Neuronal stem cell (in vitro differentiated cells): ENCODE data around the gene RNPC3.
A peak's percentile ranks its signal among the peaks of the same experiment; 100 is the strongest.
"Not testable (repeated sequence)": the region's sequence is repeated elsewhere in the genome, so short reads cannot be mapped to it uniquely, and the experiment has no call there.

Experiments used
- DNase-seq: peaks from one replicate; pipeline ENCODE4 v3.0.0-alpha.2; 2013; ENCODE audit warnings: low spot score
- H2AFZ ChIP-seq: one replicate; pipeline ENCODE4 v1.6.1; 2013; ENCODE audit warnings: mild to moderate bottlenecking, low read length, inconsistent platforms
- H2AK5ac ChIP-seq: 2 replicates; pipeline ENCODE4 v1.6.1; 2013; ENCODE audit warnings: low read depth, mild to moderate bottlenecking, inconsistent platforms, low read length, moderate library complexity, mixed read lengths
- H2BK120ac ChIP-seq: 2 replicates; pipeline ENCODE4 v1.6.1; 2013; ENCODE audit warnings: low read depth, mild to moderate bottlenecking, inconsistent platforms, low read length, moderate library complexity, mixed read lengths
- H2BK12ac ChIP-seq: one replicate; pipeline ENCODE4 v1.6.1; 2013; ENCODE audit warnings: low read length, inconsistent platforms
- H2BK15ac ChIP-seq: 2 replicates; pipeline ENCODE4 v1.6.1; 2013; ENCODE audit warnings: mild to moderate bottlenecking, low read length, inconsistent platforms, mixed read lengths
- H2BK5ac ChIP-seq: one replicate; pipeline ENCODE4 v1.6.1; 2013; ENCODE audit warnings: inconsistent platforms, mild to moderate bottlenecking, low read length, moderate library complexity
- H3K14ac ChIP-seq: one replicate; pipeline ENCODE4 v1.6.1; 2013; ENCODE audit warnings: low read length, inconsistent platforms
- H3K18ac ChIP-seq: 2 replicates; pipeline ENCODE4 v1.6.1; 2013; ENCODE audit warnings: low read length, inconsistent platforms
- H3K23ac ChIP-seq: 2 replicates; pipeline ENCODE4 v1.6.1; 2013; ENCODE audit warnings: low read depth, mild to moderate bottlenecking, mixed read lengths, low read length, inconsistent platforms; ENCODE audit not compliant: poor library complexity
- H3K27ac ChIP-seq: replicated peaks from 3 replicates; pipeline ENCODE4 v1.5.1; 2013; ENCODE audit warnings: low read length, inconsistent platforms
- H3K27me3 ChIP-seq, 3 experiments: 2 replicates each; pipeline ENCODE4 v1.6.1; 2013; ENCODE audit warnings: low read length in 3 of 3, mild to moderate bottlenecking in 2 of 3, inconsistent platforms in 1 of 3, low read depth in 1 of 3, mixed read lengths in 1 of 3, moderate library complexity in 1 of 3; ENCODE audit not compliant: control insufficient read depth in 3 of 3, insufficient read depth in 3 of 3
- H3K36me3 ChIP-seq, 2 donors: replicated peaks in 1 of 2; 2 replicates each; pipeline ENCODE4 v1.6.1; 2013; ENCODE audit warnings: low read length in 2 of 2; ENCODE audit not compliant: control insufficient read depth in 2 of 2, insufficient read depth in 2 of 2
- H3K4ac ChIP-seq: 2 replicates; pipeline ENCODE4 v1.6.1; 2013; ENCODE audit warnings: inconsistent platforms, mild to moderate bottlenecking, low read length, moderate library complexity
- H3K4me1 ChIP-seq, 2 donors: 1 replicate in 1 of 2; 2 replicates in 1 of 2; pipeline ENCODE4 v1.6.1; 2013; ENCODE audit warnings: low read length in 2 of 2, low read depth in 1 of 2; ENCODE audit not compliant: control insufficient read depth in 2 of 2, insufficient read depth in 1 of 2
- H3K4me2 ChIP-seq: one replicate; pipeline ENCODE4 v1.6.1; 2013; ENCODE audit warnings: mild to moderate bottlenecking, low read length, inconsistent platforms; ENCODE audit not compliant: insufficient read depth, poor library complexity, severe bottlenecking
- H3K4me3 ChIP-seq, 2 donors: 2 replicates each; pipeline ENCODE4 v1.5.1; 2013; ENCODE audit warnings: low read length in 2 of 2, mild to moderate bottlenecking in 2 of 2, inconsistent platforms in 1 of 2, moderate library complexity in 1 of 2
- H3K79me1 ChIP-seq: one replicate; pipeline ENCODE4 v1.6.1; 2013; ENCODE audit warnings: low read depth, mild to moderate bottlenecking, inconsistent platforms, low read length, moderate library complexity
- H3K9ac ChIP-seq: one replicate; pipeline ENCODE4 v1.6.1; 2013; ENCODE audit warnings: mild to moderate bottlenecking, low read depth, low read length, inconsistent platforms; ENCODE audit not compliant: poor library complexity
- H3K9me3 ChIP-seq, 2 donors: replicated peaks in 1 of 2; 2 replicates each; pipeline versions ENCODE3 to v1.6.1; 2013; ENCODE audit warnings: low read length in 2 of 2, mild to moderate bottlenecking in 2 of 2, inconsistent platforms in 1 of 2, low read depth in 1 of 2, mixed read lengths in 1 of 2, moderate library complexity in 1 of 2; ENCODE audit not compliant: control insufficient read depth in 2 of 2, insufficient read depth in 1 of 2
- H4K8ac ChIP-seq: one replicate; pipeline ENCODE4 v1.6.1; 2013; ENCODE audit warnings: low read depth, mild to moderate bottlenecking, inconsistent platforms, low read length, moderate library complexity
- H4K91ac ChIP-seq: one replicate; pipeline ENCODE4 v1.6.1; 2013; ENCODE audit warnings: low read length, low read depth, mild to moderate bottlenecking, inconsistent platforms; ENCODE audit not compliant: poor library complexity
- WGBS, 2 donors: extraction: QIAGEN DNeasy Blood & Tissue Kit; methylation state at CpG; one replicate each; pipeline ENCODE4 v1.1.7; 2013; ENCODE audit warnings: missing lambda C conversion rate in 2 of 2, mixed read lengths in 1 of 2; ENCODE audit not compliant: insufficient read length in 2 of 2, insufficient replicate concordance in 1 of 2; ENCODE audit errors: extremely low coverage in 2 of 2; 5-methylcytosine and 5-hydroxymethylcytosine counted together

The RNPC3 gene

DNA sequence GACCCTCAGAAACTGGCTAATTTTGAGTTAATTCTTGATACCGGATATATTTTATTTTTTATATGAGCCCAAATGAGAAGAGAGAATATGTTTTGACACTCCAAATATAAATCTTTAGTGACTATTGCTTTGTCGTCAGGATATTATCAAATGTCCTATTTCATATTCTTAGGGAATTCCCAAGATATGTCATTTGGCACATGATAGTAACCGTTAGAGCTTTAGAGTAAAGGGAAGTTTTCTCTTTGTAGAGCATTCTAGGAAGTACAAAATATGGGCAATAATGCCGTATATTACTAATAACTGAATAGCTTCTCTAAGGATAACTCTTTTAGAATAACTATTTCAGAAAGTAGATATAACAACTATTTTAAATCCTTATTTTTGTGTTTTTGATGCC lies 37.6 kb downstream of the RNPC3 start:
- no CpG with 5 or more reads among the region's 4 CpGs for WGBS, 2 donors
- H2BK120ac ChIP-seq = no peak overlapping the region

GRCh38 chr1:103569493-103569892 lies 44.0 kb downstream of the RNPC3 start:
- no peak overlapping the region for H2BK15ac ChIP-seq
- no peak overlapping the region for H3K9ac ChIP-seq
- H2AFZ ChIP-seq = no peak overlapping the region
- H2BK12ac ChIP-seq = no peak overlapping the region
- H4K91ac ChIP-seq = no peak overlapping the region
- no peak overlapping the region for H3K18ac ChIP-seq
- H4K8ac ChIP-seq = peak overlapping the region; percentile 7
- H3K36me3 ChIP-seq = no peaks in the 10 kb centered on the region
- no peak overlapping the region for H2AK5ac ChIP-seq
- no peak overlapping the region for H3K4me2 ChIP-seq
- no peaks in the 10 kb centered on the region for H3K79me1 ChIP-seq
- no peak for DNase-seq
- H2BK5ac ChIP-seq = no peak overlapping the region
- H3K27me3 ChIP-seq = no peaks in the 10 kb centered on the region
- peak overlapping the region; percentile 62 for H3K23ac ChIP-seq
- peaks cover 0 to 8% of the 10 kb centered on the region in 2 donors for H3K9me3 ChIP-seq
- peak overlapping the region; percentile 56 for H3K14ac ChIP-seq
- H3K4me3 ChIP-seq = no peak overlapping the region
- no peak overlapping the region for H2BK120ac ChIP-seq
- no peaks in the 10 kb centered on the region for H3K4me1 ChIP-seq
- no CpG with 5 or more reads among the region's 7 CpGs for WGBS, 2 donors
- H3K4ac ChIP-seq = no peak overlapping the region
- no peak overlapping the region for H3K27ac ChIP-seq

More for the DNA sequence above, 37.6 kb downstream of the RNPC3 start:
- H3K27me3 ChIP-seq = no peaks in the 10 kb centered on the region
- H3K4me2 ChIP-seq = no peak overlapping the region
- no peaks in the 10 kb centered on the region for H3K79me1 ChIP-seq
- no peak overlapping the region for H3K14ac ChIP-seq
- no peak overlapping the region for H3K4me3 ChIP-seq
- H3K4ac ChIP-seq = no peak overlapping the region
- H2BK15ac ChIP-seq = no peak overlapping the region
- no peak overlapping the region for H2BK12ac ChIP-seq
- no peaks in the 10 kb centered on the region for H3K36me3 ChIP-seq
- no peak overlapping the region for H3K27ac ChIP-seq
- H2BK5ac ChIP-seq = no peak overlapping the region
- no peak overlapping the region for H3K18ac ChIP-seq
- no peak overlapping the region for H4K91ac ChIP-seq
- no peak for DNase-seq
- no peak overlapping the region for H3K23ac ChIP-seq
- H3K9ac ChIP-seq = no peak overlapping the region
- no peak overlapping the region for H4K8ac ChIP-seq
- no peaks in the 10 kb centered on the region for H3K9me3 ChIP-seq
- no peaks in the 10 kb centered on the region for H3K4me1 ChIP-seq
- H2AK5ac ChIP-seq = no peak overlapping the region
- no peak overlapping the region for H2AFZ ChIP-seq

DNA sequence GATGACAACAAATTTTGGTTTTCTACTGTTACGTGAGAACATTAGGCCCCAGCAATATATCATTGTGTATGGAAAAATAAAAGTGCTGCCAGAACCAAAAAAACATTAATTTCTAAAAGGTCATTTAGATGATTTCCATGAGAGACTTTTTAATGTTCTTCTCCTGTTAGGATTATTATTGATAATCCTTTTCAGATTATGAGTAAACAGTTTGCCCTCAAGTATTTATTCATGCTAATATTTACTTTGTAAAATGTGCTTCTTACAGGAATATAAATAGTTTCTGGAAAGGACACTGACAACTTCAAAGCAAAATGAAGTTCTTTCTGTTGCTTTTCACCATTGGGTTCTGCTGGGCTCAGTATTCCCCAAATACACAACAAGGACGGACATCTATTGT lies 45.8 kb downstream of the RNPC3 start, which contains the start of gene AMY2B:
AMY2B (plus strand) TSS at position 301 of the 400 bp plus-strand sequence; CDS start at position 315, 14 bp downstream.
- not testable (repeated sequence) for H3K27me3 ChIP-seq, H3K4me1 ChIP-seq, H2BK12ac ChIP-seq, H3K4ac ChIP-seq, H2AFZ ChIP-seq, H2AK5ac ChIP-seq, H3K18ac ChIP-seq, H4K91ac ChIP-seq, H4K8ac ChIP-seq, H3K4me2 ChIP-seq, DNase-seq, H2BK15ac ChIP-seq, H2BK120ac ChIP-seq, H3K9ac ChIP-seq, H3K23ac ChIP-seq, H3K4me3 ChIP-seq, H3K9me3 ChIP-seq, H3K27ac ChIP-seq, H3K36me3 ChIP-seq, H2BK5ac ChIP-seq, H3K79me1 ChIP-seq, H3K14ac ChIP-seq
- WGBS, 2 donors = no CpG with 5 or more reads among the region's 2 CpGs

GRCh38 chr1:103576065-103576464 lies 50.6 kb downstream of the RNPC3 start:
- no peak overlapping the region for H2BK12ac ChIP-seq
- no peaks in the 10 kb centered on the region for H3K36me3 ChIP-seq
- no peaks in the 10 kb centered on the region for H3K27me3 ChIP-seq
- H3K4me3 ChIP-seq = no peak overlapping the region
- no peak overlapping the region for H2BK15ac ChIP-seq
- no peak overlapping the region for H2AFZ ChIP-seq
- no peak overlapping the region for H2BK120ac ChIP-seq
- no peaks in the 10 kb centered on the region for H3K9me3 ChIP-seq
- H3K4ac ChIP-seq = no peak overlapping the region
- no peak overlapping the region for H3K27ac ChIP-seq
- H3K9ac ChIP-seq = no peak overlapping the region
- DNase-seq = no peak
- H3K79me1 ChIP-seq = no peaks in the 10 kb centered on the region
- no peak overlapping the region for H3K14ac ChIP-seq
- no peak overlapping the region for H3K4me2 ChIP-seq
- H3K4me1 ChIP-seq = no peaks in the 10 kb centered on the region
- H2AK5ac ChIP-seq = no peak overlapping the region
- H4K91ac ChIP-seq = no peak overlapping the region
- no peak overlapping the region for H2BK5ac ChIP-seq
- no peak overlapping the region for H3K23ac ChIP-seq
- H4K8ac ChIP-seq = no peak overlapping the region
- H3K18ac ChIP-seq = no peak overlapping the region
